Muscle of leg (tissue), 11 donors: Measurements from ENCODE around the gene CHKA. TPM values are rescaled to one million over a fixed set of nuclear protein-coding genes. Genes with fewer than 3 reads are reported as not detected.
A peak's percentile ranks its signal among the peaks of the same experiment; 100 is the strongest.

ENCODE experiments used
- DNase-seq: peaks from one replicate; pipeline ENCODE4 v3.0.0; 2013
- H3K27ac ChIP-seq: one replicate; pipeline ENCODE4 v1.5.1; 2013; ENCODE audit warnings: mild to moderate bottlenecking, low read length, control low read depth
- H3K27me3 ChIP-seq: one replicate; pipeline ENCODE4 v1.6.1; 2013; ENCODE audit warnings: low read length; ENCODE audit not compliant: control insufficient read depth, insufficient read depth
- H3K36me3 ChIP-seq: one replicate; pipeline ENCODE4 v1.6.1; 2013; ENCODE audit warnings: low read length; ENCODE audit not compliant: control insufficient read depth, insufficient read depth
- H3K4me1 ChIP-seq: one replicate; pipeline ENCODE4 v1.6.1; 2013; ENCODE audit warnings: low read length; ENCODE audit not compliant: control insufficient read depth, insufficient read depth
- H3K4me3 ChIP-seq: one replicate; pipeline ENCODE4 v1.5.1; 2013; ENCODE audit warnings: low read length, control low read depth
- H3K9me3 ChIP-seq: replicated peaks from 2 replicates; pipeline ENCODE4 v1.6.1; 2013; ENCODE audit warnings: low read depth, low read length; ENCODE audit not compliant: control insufficient read depth
- WGBS: methylation state at CpG from one replicate; pipeline ENCODE4 v1.1.5; 2013; ENCODE audit warnings: missing lambda C conversion rate; ENCODE audit not compliant: insufficient coverage; 5-methylcytosine and 5-hydroxymethylcytosine counted together
- polyA plus RNA-seq, 8 donors: library from polyadenylated mRNA; unstranded; fragments of 120-200 nt; gene quantifications; one replicate each; pipeline versions ENCODE4 v1.2.1 to v1.2.3, GENCODE V29; 2013; ENCODE audit warnings: inconsistent platforms in 1 of 8, low replicate concordance in 1 of 8; ENCODE audit not compliant: insufficient read length in 8 of 8, insufficient read depth in 1 of 8
- total RNA-seq: library from RNA; stranded (reverse); fragments of 120-200 nt; gene quantifications from one replicate; pipeline ENCODE4 v1.2.4, GENCODE V29; 2013

Gene CHKA
- total and polyA plus RNA-seq, 9 donors = 9.6 to 25.7 (median 13.4) TPM

DNA sequence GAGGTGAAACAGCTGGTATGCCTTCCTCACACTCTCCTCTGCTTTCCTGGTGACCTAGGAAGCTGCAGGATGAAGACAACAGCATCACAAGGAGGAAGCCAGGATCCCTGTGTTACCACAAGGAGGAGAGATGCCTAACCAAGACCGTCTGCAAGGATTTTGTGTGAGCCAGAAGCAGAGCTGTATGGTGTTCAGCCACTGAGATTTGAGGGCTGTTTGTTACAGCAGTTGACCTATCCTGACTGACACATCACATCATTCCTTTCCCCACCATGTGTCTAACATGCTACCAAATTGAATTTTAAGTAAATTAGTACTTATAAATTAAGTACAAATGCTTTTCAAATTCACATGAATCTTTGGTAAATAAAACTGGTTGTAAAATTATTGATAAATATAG, 8.9 kb upstream of the CHKA start:
- Histone ChIP-seq H3K9me3 (peaks cover 9% of the 10 kb centered on the region), H3K27ac (no peak overlapping the region), H3K4me1 (peaks cover 15% of the 10 kb centered on the region), H3K27me3 (no peaks in the 10 kb centered on the region), H3K36me3 (no peaks in the 10 kb centered on the region), H3K4me3 (no peak overlapping the region)
- no CpG with 5 or more reads among the region's 1 CpG for WGBS
- no peak for DNase-seq

DNA sequence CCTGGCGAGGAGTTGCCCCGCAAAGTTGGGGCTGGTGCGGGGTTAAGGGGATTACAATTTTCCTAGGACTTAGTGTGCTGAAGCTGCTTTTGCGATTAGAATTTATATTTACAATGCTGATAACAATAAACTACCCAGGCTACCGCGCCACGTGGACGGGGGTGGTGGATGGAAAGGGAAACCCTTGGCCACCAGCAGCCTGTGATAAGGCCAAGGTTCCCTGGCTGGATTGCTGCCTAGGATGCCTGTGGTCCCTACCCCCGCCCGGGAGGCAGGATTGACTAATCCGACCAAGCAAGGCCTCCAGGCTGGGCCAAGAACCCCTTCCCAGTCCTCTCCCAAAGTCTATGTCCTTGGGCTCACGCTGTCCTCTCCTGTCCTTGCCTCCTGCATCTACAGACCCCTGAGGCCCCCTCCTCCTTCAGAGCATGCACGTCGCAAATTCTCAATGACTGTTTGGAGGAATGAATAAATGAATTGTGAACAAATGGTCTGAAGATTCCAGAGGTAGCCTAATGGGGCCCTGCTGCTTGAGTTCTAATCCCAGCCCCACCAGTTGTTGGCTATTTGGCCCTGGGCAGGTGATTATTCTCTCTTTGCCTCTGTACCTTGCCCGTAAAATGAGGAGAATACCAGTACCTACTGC, 7.6 kb upstream of the CHKA start:
- H3K27ac ChIP-seq = no peak overlapping the region
- H3K9me3 ChIP-seq = peaks cover 8% of the 10 kb centered on the region
- no peaks in the 10 kb centered on the region for H3K36me3 ChIP-seq
- peaks cover 18% of the 10 kb centered on the region for H3K4me1 ChIP-seq
- no peaks in the 10 kb centered on the region for H3K27me3 ChIP-seq
- 19% methylated on average over 3 of the region's 15 CpGs for WGBS
- H3K4me3 ChIP-seq = peak overlapping the region; percentile 43
- peak; percentile 46 for DNase-seq

DNA sequence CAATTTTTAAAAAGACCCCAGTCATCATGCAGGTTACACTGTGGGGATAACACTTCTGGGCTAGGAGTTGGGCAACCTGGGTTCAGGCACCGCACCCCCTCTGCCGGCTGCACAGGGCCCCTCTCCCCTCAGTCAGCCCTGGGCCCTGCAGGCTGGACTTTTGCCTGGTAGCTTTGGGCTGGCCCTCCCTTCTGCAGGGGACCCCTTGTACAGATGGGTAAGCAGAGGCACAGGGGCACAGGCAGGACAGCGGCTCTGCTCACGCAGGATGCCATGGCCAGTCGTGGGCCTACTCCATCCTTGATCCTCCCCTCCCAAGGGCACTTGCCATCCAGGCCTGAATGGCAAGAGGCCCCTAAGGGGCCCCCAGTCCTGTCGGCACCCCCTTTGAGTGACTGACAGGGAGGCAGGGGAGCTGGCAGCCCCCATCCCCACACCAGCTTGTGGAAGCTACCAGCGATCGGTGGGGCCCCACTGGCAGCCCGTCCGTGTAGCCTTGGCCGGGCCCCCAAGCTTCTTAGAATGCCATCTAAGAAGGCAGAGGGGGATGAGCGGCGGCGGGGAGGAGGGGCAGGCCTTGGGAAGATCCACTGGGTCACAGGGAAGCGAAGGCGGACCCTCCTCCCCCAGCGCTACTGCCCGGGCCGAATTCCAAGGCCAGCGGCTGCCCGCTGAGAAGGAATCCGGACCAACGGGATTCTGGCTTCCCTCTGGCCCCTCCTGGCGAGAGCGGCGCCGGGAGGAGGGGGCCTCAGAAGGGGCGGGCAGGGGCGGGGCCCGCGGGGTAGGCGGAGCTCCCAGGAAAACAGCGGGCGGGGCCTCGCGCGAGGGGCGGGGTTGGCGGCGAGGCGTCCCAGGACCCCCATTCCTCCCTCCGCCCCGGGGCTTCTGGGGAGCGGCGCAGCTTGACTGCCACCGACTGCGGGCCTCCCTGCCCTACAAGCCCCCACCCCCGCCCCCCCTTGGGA, 6.8 kb upstream of the CHKA start:
- H3K27me3 ChIP-seq = no peaks in the 10 kb centered on the region
- H3K4me3 ChIP-seq = peak overlapping the region; percentile 43
- no peaks in the 10 kb centered on the region for H3K36me3 ChIP-seq
- H3K27ac ChIP-seq = peak overlapping the region; percentile 65
- peaks cover 21% of the 10 kb centered on the region for H3K4me1 ChIP-seq
- peak; percentile 86 for DNase-seq
- WGBS = under 1% methylated on average over 27 of the region's 48 CpGs
- peaks cover 2% of the 10 kb centered on the region for H3K9me3 ChIP-seq

DNA sequence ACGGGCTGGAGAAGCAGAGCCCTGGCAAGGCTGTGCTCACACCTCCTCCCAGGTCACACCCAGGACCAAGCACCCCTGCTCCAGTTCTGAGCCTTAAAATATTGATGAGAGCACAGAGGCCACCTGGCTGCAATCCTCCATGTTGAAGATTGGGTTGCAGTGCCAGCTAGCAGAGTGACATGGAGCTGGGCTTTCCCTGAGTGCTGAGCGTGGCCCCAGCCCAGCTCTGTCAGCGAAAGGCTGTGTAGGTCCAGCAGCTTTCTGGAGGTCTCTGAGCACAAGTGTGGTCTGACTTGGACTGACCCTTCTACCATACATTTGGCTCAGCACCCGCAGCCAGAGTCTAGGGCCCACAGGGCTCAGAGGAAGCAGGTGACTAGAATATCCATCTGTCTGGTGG, 4.0 kb upstream of the CHKA start:
- no peaks in the 10 kb centered on the region for H3K9me3 ChIP-seq
- H3K27ac ChIP-seq = no peak overlapping the region
- H3K36me3 ChIP-seq = no peaks in the 10 kb centered on the region
- no peak overlapping the region for H3K4me3 ChIP-seq
- peaks cover 36% of the 10 kb centered on the region for H3K4me1 ChIP-seq
- WGBS = 100% methylated on average over 2 of the region's 4 CpGs
- DNase-seq = no peak
- no peaks in the 10 kb centered on the region for H3K27me3 ChIP-seq

DNA sequence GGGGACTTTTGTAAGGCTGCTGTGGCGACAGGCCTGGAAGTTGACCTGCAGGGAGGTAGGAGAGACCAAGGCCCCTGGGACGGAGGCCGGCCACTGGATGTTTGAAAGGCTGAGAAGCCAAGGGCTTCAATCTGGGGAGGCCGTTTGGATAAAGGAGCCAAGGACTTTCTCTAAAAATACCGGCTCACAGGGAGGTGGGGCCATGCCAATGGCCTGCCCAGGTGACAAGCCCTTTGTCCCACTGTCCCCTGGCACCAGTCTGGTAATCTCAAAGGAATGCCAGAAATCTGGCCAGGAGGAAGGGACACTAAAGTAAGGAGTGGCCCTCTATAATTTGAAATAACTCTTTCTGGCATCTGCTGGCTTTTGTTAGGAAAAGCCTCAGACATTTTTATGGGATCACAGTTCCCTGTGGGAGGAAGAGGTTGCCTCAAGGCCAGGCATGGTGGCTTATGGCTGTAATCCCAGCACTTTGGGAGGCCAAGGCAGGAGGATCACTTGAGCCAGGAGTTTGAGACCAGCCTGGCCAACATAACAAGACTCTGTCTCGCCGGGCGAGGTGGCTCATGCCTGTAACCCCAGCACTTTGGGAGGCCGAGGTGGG, 1.9 kb upstream of the CHKA start:
- DNase-seq = no peak
- H3K27me3 ChIP-seq = no peaks in the 10 kb centered on the region
- WGBS = 87% methylated on average over 9 of the region's 9 CpGs
- H3K4me1 ChIP-seq = peaks cover 36% of the 10 kb centered on the region
- H3K36me3 ChIP-seq = no peaks in the 10 kb centered on the region
- H3K9me3 ChIP-seq = no peaks in the 10 kb centered on the region
- H3K27ac ChIP-seq = no peak overlapping the region
- no peak overlapping the region for H3K4me3 ChIP-seq

DNA sequence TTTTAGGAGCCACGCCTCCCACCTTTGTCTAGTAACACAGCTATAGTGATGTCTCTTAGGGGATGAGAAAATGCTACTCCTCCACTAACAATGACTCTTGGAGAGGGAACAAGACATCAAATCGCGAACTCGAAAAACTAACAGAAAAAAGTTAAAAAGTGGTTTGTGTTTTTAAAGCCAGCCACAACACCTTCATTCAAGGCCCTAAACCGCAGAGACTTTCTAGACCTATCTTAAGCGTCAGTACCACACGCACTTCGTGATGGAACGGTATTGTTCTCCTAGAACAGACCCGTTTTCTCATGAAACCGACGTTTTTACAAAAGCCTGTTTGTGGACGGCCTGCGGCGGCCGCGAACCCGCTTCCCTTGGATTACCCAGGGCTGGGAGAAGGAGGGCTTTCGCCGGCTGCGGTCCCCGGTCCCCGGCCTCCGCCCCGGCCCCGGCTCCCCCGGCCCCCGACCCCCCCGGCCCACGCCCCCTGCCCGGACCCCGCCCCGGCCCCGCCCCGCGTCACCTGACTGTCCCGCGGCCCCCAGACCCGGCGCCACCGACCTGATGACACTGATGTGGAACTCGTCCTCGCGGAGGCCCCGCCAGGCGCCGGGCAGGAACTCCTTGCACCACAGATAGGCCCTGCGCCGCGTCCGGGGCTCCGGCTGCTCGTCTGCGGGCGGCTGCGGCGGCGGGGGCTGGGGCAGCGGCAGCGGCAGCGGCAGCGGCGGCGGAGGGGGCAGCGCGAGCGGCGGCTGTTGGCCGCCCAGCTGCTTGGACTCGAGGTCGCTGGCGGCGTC, 718 bp downstream of the CHKA start:
- peak; percentile 65 for DNase-seq
- Histone ChIP-seq H3K27me3 (no peaks in the 10 kb centered on the region), H3K36me3 (peaks cover 4% of the 10 kb centered on the region), H3K4me1 (peaks cover 35% of the 10 kb centered on the region), H3K9me3 (no peaks in the 10 kb centered on the region), H3K4me3 (peak overlapping the region; percentile 55), H3K27ac (peak overlapping the region; percentile 91)
- WGBS = under 1% methylated on average over 59 of the region's 73 CpGs

DNA sequence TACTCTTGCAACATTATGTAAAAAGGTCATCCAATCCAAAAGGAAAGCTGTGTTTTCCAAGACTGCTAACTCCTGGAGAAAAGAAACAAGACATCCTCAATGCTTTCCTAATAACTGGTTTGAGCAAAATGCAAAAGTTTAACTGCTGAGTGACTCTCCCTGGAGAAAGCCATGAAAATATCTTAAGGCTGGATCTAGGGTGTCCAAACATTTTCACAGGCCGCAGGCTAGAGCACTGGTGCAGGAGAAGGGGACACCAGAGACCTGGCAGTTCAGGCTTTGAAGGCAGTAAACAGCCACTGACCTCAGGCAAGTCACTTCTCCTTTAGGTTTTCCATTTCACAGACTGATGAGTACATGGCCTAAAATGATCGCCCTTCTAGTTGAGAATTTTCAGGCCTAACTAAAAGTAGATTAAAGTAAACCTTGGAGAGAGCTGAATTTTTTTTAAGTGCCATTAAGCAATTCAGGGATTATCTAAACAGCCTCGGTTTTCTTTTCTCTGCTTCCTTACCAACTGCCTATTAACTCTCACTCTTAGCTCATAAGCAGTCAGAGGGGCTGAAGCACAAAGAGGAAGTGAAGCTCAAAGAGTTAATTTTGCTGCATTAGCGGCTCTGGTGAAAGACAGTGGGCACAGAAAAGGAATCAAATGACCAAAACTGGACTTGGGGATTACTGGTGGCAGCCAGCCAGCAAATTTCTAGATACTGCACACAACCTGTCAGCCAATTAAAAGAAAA, 2.3 kb downstream of the CHKA start:
- Histone ChIP-seq H3K4me1 (peaks cover 31% of the 10 kb centered on the region), H3K36me3 (peaks cover 4% of the 10 kb centered on the region), H3K9me3 (no peaks in the 10 kb centered on the region), H3K4me3 (no peak overlapping the region), H3K27ac (peak overlapping the region; percentile 35), H3K27me3 (no peaks in the 10 kb centered on the region)
- 40% methylated on average over 1 of the region's 4 CpGs for WGBS
- no peak for DNase-seq

DNA sequence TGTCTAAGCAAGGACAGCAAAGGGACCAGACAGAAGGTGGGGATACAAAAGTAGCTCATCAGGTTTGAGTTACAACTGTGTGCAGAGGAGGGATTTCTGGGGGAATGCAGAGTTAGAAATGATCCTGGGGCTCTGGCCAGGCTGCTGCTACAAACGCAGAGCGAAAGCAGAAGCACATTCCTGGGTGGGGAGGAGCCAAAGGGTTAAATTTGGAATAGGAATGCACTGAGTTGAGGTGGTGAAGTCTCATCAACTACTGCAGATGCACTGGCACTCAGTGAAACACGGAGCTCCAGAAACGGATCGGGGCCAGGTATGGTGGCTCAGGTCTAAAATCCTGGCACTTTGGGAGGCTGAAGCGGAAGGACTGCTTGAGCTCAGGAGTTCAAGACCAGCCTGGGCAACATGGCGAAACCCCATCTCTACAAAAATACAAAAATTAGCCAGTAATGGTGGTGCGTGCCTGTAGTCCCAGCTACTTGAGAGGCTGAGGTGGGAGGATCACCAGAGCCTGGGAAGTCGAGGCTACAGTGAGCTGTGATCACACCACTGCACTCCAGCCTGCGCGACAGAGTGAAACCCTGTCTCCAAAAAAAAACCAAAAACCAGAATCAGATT, 3.2 kb downstream of the CHKA start:
- no peak for DNase-seq
- Histone ChIP-seq H3K4me3 (no peak overlapping the region), H3K27me3 (no peaks in the 10 kb centered on the region), H3K9me3 (no peaks in the 10 kb centered on the region), H3K36me3 (peaks cover 4% of the 10 kb centered on the region), H3K27ac (no peak overlapping the region), H3K4me1 (peaks cover 28% of the 10 kb centered on the region)
- 43% methylated on average over 5 of the region's 11 CpGs for WGBS

DNA sequence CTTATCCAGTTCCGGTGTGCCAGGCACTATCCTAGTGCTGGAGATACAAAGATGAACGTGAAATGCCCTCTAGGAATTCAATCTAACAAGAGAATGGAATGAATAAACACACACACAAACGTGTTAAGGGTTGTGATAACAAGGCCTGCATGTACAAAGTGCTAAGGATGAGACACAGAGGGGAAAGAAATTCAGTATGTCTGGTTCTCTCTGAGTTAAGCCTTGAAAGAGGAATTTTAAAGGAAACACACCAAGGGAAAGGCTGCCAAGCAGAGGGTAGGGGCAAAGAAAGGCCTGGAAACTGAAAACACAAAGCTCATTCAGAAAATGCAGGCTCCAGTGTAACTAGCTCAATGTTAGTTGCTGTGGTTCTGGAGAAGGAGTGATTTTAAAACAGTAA, 4.2 kb downstream of the CHKA start:
- Histone ChIP-seq H3K27me3 (no peaks in the 10 kb centered on the region), H3K36me3 (peaks cover 4% of the 10 kb centered on the region), H3K9me3 (no peaks in the 10 kb centered on the region), H3K27ac (no peak overlapping the region), H3K4me3 (no peak overlapping the region), H3K4me1 (peaks cover 20% of the 10 kb centered on the region)
- no peak for DNase-seq
- 100% methylated on average over 1 of the region's 3 CpGs for WGBS
